Caco-2 (cell line): ENCODE data around the gene LTBP1. TPM values are rescaled to one million over a fixed set of nuclear protein-coding genes. Genes with fewer than 3 reads are reported as not detected.

Experiments
- BruUV-seq: library from RNA; stranded (reverse); fragments of 400-500 nt; replicated peaks from 2 replicates; lab custom pipeline; 2021; lab: Mats Ljungman, UMichigan
- CTCF ChIA-PET: fragments of 300-600 bp; sonication (Branson Sonifier 250); formaldehyde crosslinking; loops from one replicate; lab custom pipeline; 2022; ENCODE audit warnings: antibody characterized with exemption; lab: Charles Lee
- POLR2A ChIA-PET: fragments of 300-600 bp; sonication (Branson Sonifier 250); formaldehyde crosslinking; loops from one replicate; lab custom pipeline; 2022; ENCODE audit warnings: antibody characterized with exemption; lab: Charles Lee
- DNase-seq, 2 experiments: peaks; one replicate each; pipeline versions ENCODE4 v3.0.0 to v3.0.0-alpha.2; 2020 to 2022
- H3K27me3 ChIP-seq: replicated peaks from 2 replicates; pipeline ENCODE4 v1.6.0; 2011; ENCODE audit warnings: low read length; ENCODE audit not compliant: control insufficient read depth, insufficient read depth
- H3K36me3 ChIP-seq: 2 replicates; pipeline ENCODE4 v1.5.1; 2011; ENCODE audit warnings: low read length; ENCODE audit not compliant: control insufficient read depth, insufficient read depth
- H3K4me1 ChIP-seq: fragments of 250-450 bp; sonication (Bioruptor Pico); 2 replicates; pipeline ENCODE4 v1.5.1; 2020; ENCODE audit warnings: mild to moderate bottlenecking
- H3K4me3 ChIP-seq: 2 replicates; pipeline ENCODE4 v1.5.1; 2011; ENCODE audit warnings: low read depth, mild to moderate bottlenecking, control low read depth, low read length
- H3K9me3 ChIP-seq: fragments of 250-450 bp; sonication (Bioruptor Pico); 2 replicates; pipeline ENCODE4 v1.5.1; 2020; ENCODE audit warnings: mild to moderate bottlenecking, moderate library complexity
- H3K27ac Mint-ChIP-seq: one replicate; pipeline ENCODE4 v1.8.0; 2022; ENCODE audit warnings: mixed read lengths; ENCODE audit not compliant: unreplicated experiment
- H3K27me3 Mint-ChIP-seq: one replicate; pipeline ENCODE4 v1.8.0; 2022; ENCODE audit warnings: mixed read lengths; ENCODE audit not compliant: insufficient read depth, unreplicated experiment
- H3K36me3 Mint-ChIP-seq: one replicate; pipeline ENCODE4 v1.8.0; 2022; ENCODE audit warnings: mild to moderate bottlenecking, mixed read lengths; ENCODE audit not compliant: insufficient read depth, unreplicated experiment
- H3K4me1 Mint-ChIP-seq: one replicate; pipeline ENCODE4 v1.8.0; 2022; ENCODE audit warnings: low read depth, mixed read lengths; ENCODE audit not compliant: unreplicated experiment
- H3K4me3 Mint-ChIP-seq: one replicate; pipeline ENCODE4 v1.8.0; 2022; ENCODE audit warnings: mild to moderate bottlenecking, moderate library complexity, mixed read lengths; ENCODE audit not compliant: unreplicated experiment
- H3K9me3 Mint-ChIP-seq: one replicate; pipeline ENCODE4 v1.8.0; 2022; ENCODE audit warnings: mixed read lengths; ENCODE audit not compliant: unreplicated experiment
- CTCF ChIP-seq, 2 experiments: fragments of 200-600 bp in 1 of 2; IDR thresholded peaks; 1 replicate in 1 of 2; 2 replicates in 1 of 2; pipeline versions ENCODE4 v1.5.1 to v1.8.0; 2011 to 2022; ENCODE audit warnings: antibody characterized with exemption in 1 of 2, control low read depth in 1 of 2, inconsistent platforms in 1 of 2, low read depth in 1 of 2, low read length in 1 of 2, mild to moderate bottlenecking in 1 of 2, moderate library complexity in 1 of 2; ENCODE audit not compliant: insufficient read depth in 1 of 2, severe bottlenecking in 1 of 2, unreplicated experiment in 1 of 2
- intact Hi-C: fragments of 100-400 bp; cut with micrococcal nuclease; formaldehyde crosslinking; loops from one replicate; pipeline ENCODE4 v1.10.0; 2022; ENCODE audit not compliant: unreplicated experiment
- total RNA-seq: library from RNA; stranded (reverse); gene quantifications from 2 replicates; pipeline ENCODE4 v1.2.3, GENCODE V29; 2022

Gene LTBP1
- total RNA-seq, 1 experiment from 2014 or later: 64.2 TPM

DNA sequence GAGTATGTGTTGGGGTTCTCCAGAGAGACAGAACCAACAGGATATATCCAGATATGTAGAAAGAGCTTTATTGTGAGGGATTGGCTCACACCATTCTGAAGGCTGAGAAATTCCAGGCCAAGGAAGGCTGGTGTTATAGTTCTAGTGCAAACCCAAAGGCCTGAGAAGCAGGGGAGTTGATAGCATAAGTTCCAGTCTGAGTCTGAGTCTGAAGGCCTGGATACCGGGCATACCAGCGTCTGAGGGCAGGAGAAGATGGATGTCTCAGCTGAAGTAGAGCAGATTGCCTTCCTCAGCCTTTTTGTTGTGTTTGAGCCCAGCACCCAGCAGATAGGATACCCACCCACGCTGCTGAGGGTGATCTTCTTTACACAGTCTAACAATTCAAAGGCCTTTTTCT lies 318.0 kb downstream of the LTBP1 start:
- Mint-ChIP-seq H3K9me3 (no peaks in the 10 kb centered on the region), H3K4me1 (no peaks in the 10 kb centered on the region), H3K27ac (no peak overlapping the region), H3K4me3 (no peak overlapping the region), H3K27me3 (no peaks in the 10 kb centered on the region), H3K36me3 (no peaks in the 10 kb centered on the region)
- ChIA-PET CTCF (no interaction called here), POLR2A (no interaction called here)
- no peak for DNase-seq
- no peaks in the 10 kb centered on the region for H3K27me3 ChIP-seq
- 0 out of 2 replicates have a peak, but pooled peaks cover 9% of the 10 kb centered on the region for H3K9me3 ChIP-seq
- peaks cover 1% of the 10 kb centered on the region; the same call in 1 of the 2 replicates for H3K36me3 ChIP-seq
- TF ChIP-seq CTCF (IDR thresholded peaks at IDR 0.05; ENCODE audit: insufficient read depth in 1 of 2, low read depth in 1 of 2, low read length in 1 of 2, severe bottlenecking in 1 of 2, unreplicated experiment in 1 of 2): no peak
- intact Hi-C loops: no loop called here
- no TSS peak for BruUV-seq
- H3K4me3 ChIP-seq: no peak overlapping the region
- no peaks in the 10 kb centered on the region for H3K4me1 ChIP-seq

DNA sequence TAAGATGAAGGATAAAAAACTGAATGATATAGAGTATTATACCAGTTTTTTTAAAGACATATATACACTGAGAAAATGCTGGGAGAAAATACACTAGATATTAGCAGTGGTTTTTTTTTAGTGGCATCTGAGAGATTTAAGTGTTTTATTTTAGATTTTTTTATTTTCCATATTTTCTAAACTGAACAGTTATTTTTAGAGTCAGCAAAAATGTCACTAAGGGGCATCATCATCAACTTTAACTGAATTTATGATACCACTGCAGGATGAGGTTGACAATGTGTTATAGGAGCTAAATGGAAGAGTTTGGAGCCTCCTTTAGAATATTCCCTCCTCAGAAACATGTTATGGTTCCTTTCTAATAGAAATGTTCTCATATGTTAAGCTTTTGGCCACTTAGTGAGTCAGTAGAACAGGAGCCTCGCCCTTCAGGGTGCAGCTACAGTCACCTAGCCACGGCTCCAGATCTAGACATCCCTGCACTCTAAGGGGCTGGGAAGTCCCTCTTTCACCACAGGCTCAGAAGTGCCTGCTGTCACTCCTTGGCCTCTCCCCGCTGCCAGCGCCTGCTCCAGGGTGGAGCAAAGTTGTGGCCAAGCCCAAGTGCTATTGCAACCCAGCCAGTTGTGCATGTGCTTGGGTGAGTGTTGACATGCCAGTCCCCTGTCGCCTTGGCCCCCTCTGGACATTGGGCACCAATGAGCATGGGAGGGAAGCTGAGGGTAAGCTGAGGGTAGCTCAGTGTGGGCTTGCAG lies 319.0 kb downstream of the LTBP1 start:
- no peak for DNase-seq
- H3K36me3 ChIP-seq: peaks cover 1% of the 10 kb centered on the region; the same call in 1 of the 2 replicates
- 0 out of 2 replicates have a peak, but pooled peaks cover 9% of the 10 kb centered on the region for H3K9me3 ChIP-seq
- intact Hi-C loops: no loop called here
- no TSS peak for BruUV-seq
- CTCF ChIA-PET: no interaction called here
- Mint-ChIP-seq H3K36me3 (peaks cover 8% of the 10 kb centered on the region), H3K4me1 (no peaks in the 10 kb centered on the region), H3K9me3 (no peaks in the 10 kb centered on the region), H3K4me3 (no peak overlapping the region), H3K27ac (no peak overlapping the region), H3K27me3 (no peaks in the 10 kb centered on the region)
- TF ChIP-seq CTCF (IDR thresholded peaks at IDR 0.05; ENCODE audit: insufficient read depth in 1 of 2, low read depth in 1 of 2, low read length in 1 of 2, severe bottlenecking in 1 of 2, unreplicated experiment in 1 of 2): no peak
- no peaks in the 10 kb centered on the region for H3K4me1 ChIP-seq
- no peaks in the 10 kb centered on the region for H3K27me3 ChIP-seq
- POLR2A ChIA-PET: no interaction called here
- H3K4me3 ChIP-seq: no peak overlapping the region

- no peaks in the 10 kb centered on the region for H3K27me3 Mint-ChIP-seq
- Histone ChIP-seq H3K4me3 (no peak overlapping the region), H3K27me3 (no peaks in the 10 kb centered on the region), H3K4me1 (no peaks in the 10 kb centered on the region), H3K36me3 (peaks cover 1% of the 10 kb centered on the region; the same call in 1 of the 2 replicates), H3K9me3 (0 out of 2 replicates have a peak, but pooled peaks cover 9% of the 10 kb centered on the region)
- no peak for TF ChIP-seq CTCF (IDR thresholded peaks at IDR 0.05; ENCODE audit: insufficient read depth in 1 of 2, low read depth in 1 of 2, low read length in 1 of 2, severe bottlenecking in 1 of 2, unreplicated experiment in 1 of 2)
- no peaks in the 10 kb centered on the region for H3K4me1 Mint-ChIP-seq
- H3K9me3 Mint-ChIP-seq: no peaks in the 10 kb centered on the region
- intact Hi-C loops: no loop called here
- POLR2A ChIA-PET: no interaction called here
- no peak overlapping the region for H3K4me3 Mint-ChIP-seq
- no TSS peak for BruUV-seq
- CTCF ChIA-PET: no interaction called here
- no peak overlapping the region for H3K27ac Mint-ChIP-seq
- H3K36me3 Mint-ChIP-seq: peaks cover 8% of the 10 kb centered on the region
- no peak for DNase-seq
Observed at GRCh38 chr2:33266467-33266866, 319.7 kb downstream of the LTBP1 start.
